Testis (tissue), 3 donors: Measurements from ENCODE around the gene CHMP5. TPM values are rescaled to one million over a fixed set of nuclear protein-coding genes. Genes with fewer than 3 reads are reported as not detected.

Experiments
- polyA plus RNA-seq: library from polyadenylated mRNA; stranded (reverse); fragments of 350-450 nt; fragmentation: Illumina TruSeq; extraction: RNeasy Lipid Tissue Mini Kit (QIAGEN cat#74804); gene quantifications from one replicate; pipeline ENCODE4 v1.2.3, GENCODE V29; 2014; ENCODE audit warnings: low read depth, low replicate concordance; ENCODE audit not compliant: insufficient read depth
- total RNA-seq, 2 donors: library from RNA; depleted of rRNA; stranded (reverse); fragments of >200 nt; gene quantifications; one replicate each; pipeline ENCODE4 v1.2.3, GENCODE V29; 2016

Gene CHMP5
- total and polyA plus RNA-seq, 3 donors from 2014 or later: 53.2 to 84.1 (median 57.0) TPM

Other genes with a start within 250 kb of the CHMP5 start
- 100 to 1,000 TPM; 146 to 149 TPM for gene DNAJA1, start 239.8 kb upstream of the CHMP5 start, total RNA-seq
- gene DNAJA1, start 239.8 kb upstream of the CHMP5 start, polyA plus RNA-seq: 256 TPM
- gene SMU1, start 188.4 kb upstream of the CHMP5 start, total RNA-seq: 10 to 100 TPM; 16.2 to 16.3 TPM
- gene SMU1, start 188.4 kb upstream of the CHMP5 start, polyA plus RNA-seq: 17.1 TPM
- 100 to 1,000 TPM; 192 to 212 TPM for gene B4GALT1, start 97.7 kb upstream of the CHMP5 start, total RNA-seq
- gene B4GALT1, start 97.7 kb upstream of the CHMP5 start, polyA plus RNA-seq: 112 TPM
- gene SPINK4, start 24.9 kb upstream of the CHMP5 start, total RNA-seq: not detected
- gene SPINK4, start 24.9 kb upstream of the CHMP5 start, polyA plus RNA-seq: not detected
- gene BAG1, start 341 bp upstream of the CHMP5 start, total RNA-seq: 100 to 1,000 TPM in 1 of 2 donors, 10 to 100 TPM in 1; 96.6 to 147 TPM
- gene BAG1, start 341 bp upstream of the CHMP5 start, polyA plus RNA-seq: 203 TPM
- 10 to 100 TPM; 46.7 to 48.6 TPM for gene NFX1, start 25.5 kb downstream of the CHMP5 start, total RNA-seq
- gene NFX1, start 25.5 kb downstream of the CHMP5 start, polyA plus RNA-seq: 30.0 TPM
- gene AQP7, start 137.5 kb downstream of the CHMP5 start, total RNA-seq: 10 to 100 TPM; 19.1 to 37.6 TPM
- 55.6 TPM for gene AQP7, start 137.5 kb downstream of the CHMP5 start, polyA plus RNA-seq
- 1 to 10 TPM; 4.6 to 9.0 TPM for gene AQP3, start 182.5 kb downstream of the CHMP5 start, total RNA-seq
- gene AQP3, start 182.5 kb downstream of the CHMP5 start, polyA plus RNA-seq: 6.3 TPM
- gene NOL6, start 208.9 kb downstream of the CHMP5 start, total RNA-seq: 10 to 100 TPM; 40.4 to 45.4 TPM
- gene NOL6, start 208.9 kb downstream of the CHMP5 start, polyA plus RNA-seq: 51.6 TPM